ENCODE results near the gene PRAMEF20.
"Not testable (repeated sequence)": the region's sequence is repeated elsewhere in the genome, so short reads cannot be mapped to it uniquely, and the experiment has no call there.

- not testable (repeated sequence) for TF ChIP-seq POLR2AphosphoS5 (IDR thresholded peaks at IDR 0.05; ENCODE audit: borderline replicate concordance, low read depth, low read length); EZH2 (IDR thresholded peaks at IDR 0.05)
Measured at GRCh38 chr1:13410150-13410549, at the start of gene PRAMEF20.
